ENCODE results near the gene CCDC88B. TPM values are rescaled to one million over a fixed set of nuclear protein-coding genes. Genes with fewer than 3 reads are reported as not detected.

Gene CCDC88B
- total RNA-seq, 1 experiment from 2014 or later = 3.6 TPM

DNA sequence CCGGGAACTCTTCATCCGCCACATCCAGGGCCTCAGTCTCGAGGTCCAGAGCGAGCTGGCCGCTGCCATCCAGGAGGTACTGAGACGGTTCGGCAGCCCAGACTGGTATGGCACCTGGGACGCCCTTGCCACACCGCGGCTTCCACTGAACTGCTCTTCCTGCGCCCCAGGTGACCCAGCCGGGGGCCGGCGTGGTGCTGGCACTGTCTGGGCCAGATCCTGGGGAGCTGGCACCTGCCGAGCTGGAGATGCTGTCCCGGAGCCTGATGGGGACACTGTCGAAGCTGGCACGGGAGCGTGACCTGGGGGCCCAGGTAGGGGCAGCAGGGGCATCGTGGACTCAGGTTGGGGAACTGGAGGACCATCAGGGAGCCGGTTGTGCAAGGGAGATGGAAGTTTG is 1.4 kb downstream of the CCDC88B start:
- ChIA-PET POLR2A (interaction anchor here (0.7 kb wide), 1 partner anchor 24 kb away, joined by 3 read pairs; the partner anchor contains the start of gene PRDX5), CTCF (interaction anchor here (1.0 to 3.1 kb wide), 4 partner anchors 10 to 37 kb away, joined by 3 to 12 read pairs (median 6); partner anchors contain the start of gene PRDX5)
- Histone ChIP-seq H3K4me1 (no peaks in the 10 kb centered on the region), H3K36me3 (ENCODE audit: control insufficient read depth, insufficient read depth, low read length) (no peaks in the 10 kb centered on the region), H3K27me3 (replicated peaks; ENCODE audit: control insufficient read depth, insufficient read depth, low read length) (no peaks in the 10 kb centered on the region), H3K4me3 (ENCODE audit: low read depth, low read length) (no peak overlapping the region), H3K9me3 (no peaks in the 10 kb centered on the region)
- H3K4me1 Mint-ChIP-seq (ENCODE audit: low read depth, unreplicated experiment) = no peaks in the 10 kb centered on the region
- H3K9me3 Mint-ChIP-seq (ENCODE audit: unreplicated experiment) = no peaks in the 10 kb centered on the region
- no peak for TF ChIP-seq CTCF (IDR thresholded peaks at IDR 0.05; ENCODE audit: insufficient read depth in 1 of 2, low read depth in 1 of 2, low read length in 1 of 2, severe bottlenecking in 1 of 2, unreplicated experiment in 1 of 2)
- DNase-seq = no peak
- no TSS peak for BruUV-seq (replicated peaks)
- intact Hi-C loops (cut with micrococcal nuclease; ENCODE audit: unreplicated experiment) = no loop called here
- no peaks in the 10 kb centered on the region for H3K27me3 Mint-ChIP-seq (ENCODE audit: insufficient read depth, unreplicated experiment)
- H3K27ac Mint-ChIP-seq (ENCODE audit: unreplicated experiment) = no peak overlapping the region
- no peaks in the 10 kb centered on the region for H3K36me3 Mint-ChIP-seq (ENCODE audit: insufficient read depth, unreplicated experiment)
- no peak overlapping the region for H3K4me3 Mint-ChIP-seq (ENCODE audit: unreplicated experiment)

DNA sequence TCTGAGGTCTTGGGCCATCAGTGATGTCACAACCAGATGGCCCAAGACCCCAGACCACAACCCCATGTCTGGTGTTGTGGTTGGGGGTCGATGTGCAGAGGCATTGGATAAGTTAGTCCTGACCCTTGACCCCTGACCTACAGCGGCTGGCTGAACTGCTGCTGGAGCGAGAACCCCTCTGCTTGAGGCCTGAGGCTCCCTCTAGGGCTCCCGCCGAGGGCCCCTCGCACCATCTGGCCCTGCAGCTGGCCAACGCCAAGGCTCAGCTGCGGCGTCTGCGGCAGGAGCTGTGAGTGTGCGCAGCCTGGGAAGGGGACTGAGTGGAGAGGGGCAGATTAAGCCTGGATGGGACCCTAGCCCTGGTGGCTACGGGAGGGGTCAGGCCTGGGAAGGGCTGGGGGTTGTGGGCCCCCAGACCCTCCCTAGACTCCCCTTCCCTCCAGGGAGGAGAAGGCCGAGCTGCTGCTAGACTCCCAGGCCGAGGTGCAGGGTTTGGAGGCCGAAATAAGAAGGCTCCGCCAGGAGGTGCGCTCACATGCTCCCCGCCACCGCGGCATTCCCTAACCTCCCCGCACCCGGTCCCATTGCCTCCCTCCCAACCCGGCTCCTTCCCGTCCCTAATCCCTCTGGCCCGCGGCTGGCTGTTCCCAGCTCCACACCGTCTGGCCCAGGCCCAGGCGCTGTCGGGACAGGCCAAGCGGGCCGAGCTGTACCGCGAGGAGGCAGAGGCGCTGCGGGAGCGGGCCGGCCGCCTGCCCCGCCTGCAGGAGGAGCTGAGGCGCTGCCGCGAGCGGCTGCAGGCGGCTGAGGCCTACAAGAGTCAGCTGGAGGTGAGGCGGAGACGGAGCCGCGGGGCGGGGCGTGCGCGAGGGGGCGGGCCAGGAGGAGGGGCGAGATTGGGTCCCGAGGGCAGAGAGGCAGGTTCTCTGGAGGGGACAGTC is 2.1 kb downstream of the CCDC88B start:
- Mint-ChIP-seq H3K4me1 (ENCODE audit: low read depth, unreplicated experiment) (peaks cover 2% of the 10 kb centered on the region), H3K27ac (ENCODE audit: unreplicated experiment) (no peak overlapping the region), H3K9me3 (ENCODE audit: unreplicated experiment) (no peaks in the 10 kb centered on the region), H3K27me3 (ENCODE audit: insufficient read depth, unreplicated experiment) (no peaks in the 10 kb centered on the region), H3K36me3 (ENCODE audit: insufficient read depth, unreplicated experiment) (no peaks in the 10 kb centered on the region), H3K4me3 (ENCODE audit: unreplicated experiment) (no peak overlapping the region)
- ChIA-PET CTCF (interaction anchor here (1.0 to 4.1 kb wide), 4 partner anchors 13 to 38 kb away, joined by 3 to 16 read pairs (median 10); partner anchors contain the start of genes PRDX5 and TRMT112), POLR2A (interaction anchor here (0.6 kb wide), 2 partner anchors 17 to 38 kb away, joined by 3 to 14 read pairs; no protein-coding TSS in a partner anchor)
- BruUV-seq (replicated peaks) = no TSS peak
- DNase-seq = no peak
- Histone ChIP-seq H3K9me3 (no peaks in the 10 kb centered on the region), H3K4me3 (ENCODE audit: low read depth, low read length) (no peak overlapping the region), H3K4me1 (no peaks in the 10 kb centered on the region), H3K36me3 (ENCODE audit: control insufficient read depth, insufficient read depth, low read length) (no peaks in the 10 kb centered on the region), H3K27me3 (replicated peaks; ENCODE audit: control insufficient read depth, insufficient read depth, low read length) (no peaks in the 10 kb centered on the region)
- TF ChIP-seq CTCF (IDR thresholded peaks at IDR 0.05; ENCODE audit: insufficient read depth in 1 of 2, low read depth in 1 of 2, low read length in 1 of 2, severe bottlenecking in 1 of 2, unreplicated experiment in 1 of 2) = no peak
- intact Hi-C loops (cut with micrococcal nuclease; ENCODE audit: unreplicated experiment) = no loop called here

GRCh38 chr11:64342869-64343745 is 3.1 kb downstream of the CCDC88B start:
- H3K9me3 ChIP-seq = no peaks in the 10 kb centered on the region
- H3K4me3 ChIP-seq (ENCODE audit: low read depth, low read length) = no peak overlapping the region
- H3K27me3 ChIP-seq (replicated peaks; ENCODE audit: control insufficient read depth, insufficient read depth, low read length) = no peaks in the 10 kb centered on the region
- H3K27me3 Mint-ChIP-seq (ENCODE audit: insufficient read depth, unreplicated experiment) = no peaks in the 10 kb centered on the region
- no peak overlapping the region for H3K4me3 Mint-ChIP-seq (ENCODE audit: unreplicated experiment)
- no peaks in the 10 kb centered on the region for H3K9me3 Mint-ChIP-seq (ENCODE audit: unreplicated experiment)
- H3K27ac Mint-ChIP-seq (ENCODE audit: unreplicated experiment) = no peak overlapping the region
- no peak for TF ChIP-seq CTCF (IDR thresholded peaks at IDR 0.05; ENCODE audit: insufficient read depth in 1 of 2, low read depth in 1 of 2, low read length in 1 of 2, severe bottlenecking in 1 of 2, unreplicated experiment in 1 of 2)
- intact Hi-C loops (cut with micrococcal nuclease; ENCODE audit: unreplicated experiment) = no loop called here
- DNase-seq = no peak
- ChIA-PET POLR2A (no interaction called here), CTCF (interaction anchor here (0.8 to 4.1 kb wide), 3 partner anchors 12 to 42 kb away, joined by 3 to 16 read pairs (median 12); partner anchors contain the start of genes PRDX5 and TRMT112)
- H3K4me1 ChIP-seq = no peaks in the 10 kb centered on the region
- peaks cover 6% of the 10 kb centered on the region for H3K4me1 Mint-ChIP-seq (ENCODE audit: low read depth, unreplicated experiment)
- H3K36me3 Mint-ChIP-seq (ENCODE audit: insufficient read depth, unreplicated experiment) = no peaks in the 10 kb centered on the region
- BruUV-seq (replicated peaks) = no TSS peak
- H3K36me3 ChIP-seq (ENCODE audit: control insufficient read depth, insufficient read depth, low read length) = no peaks in the 10 kb centered on the region

Data from Caco-2 (cell line).